HEK293 (cell line): ENCODE data around the gene RAB40C.

Experiments
- GLIS1 ChIP-seq: fragments of 450-650 bp; formaldehyde crosslinking; IDR thresholded peaks from 2 replicates; pipeline ENCODE4 v1.5.1; 2016; ENCODE audit warnings: missing biosample characterization, missing genetic modification characterization
- IKZF3 ChIP-seq: fragments of 450-650 bp; IDR thresholded peaks from 2 replicates; pipeline ENCODE4 v1.5.0; 2018; ENCODE audit warnings: missing biosample characterization, mild to moderate bottlenecking, missing genetic modification characterization, moderate library complexity
- KLF8 ChIP-seq: fragments of 450-650 bp; formaldehyde crosslinking; IDR thresholded peaks from 2 replicates; pipeline ENCODE4 v1.5.1; 2016; ENCODE audit warnings: missing biosample characterization, missing genetic modification characterization
- OVOL3 ChIP-seq: fragments of 450-650 bp; formaldehyde crosslinking; IDR thresholded peaks from 2 replicates; pipeline ENCODE4 v1.5.1; 2016; ENCODE audit warnings: missing biosample characterization, missing genetic modification characterization
- SP2 ChIP-seq: fragments of 450-650 bp; formaldehyde crosslinking; IDR thresholded peaks from 2 replicates; pipeline ENCODE4 v1.5.1; 2016; ENCODE audit warnings: missing biosample characterization, missing genetic modification characterization
- WT1 ChIP-seq: fragments of 450-650 bp; formaldehyde crosslinking; IDR thresholded peaks from 2 replicates; pipeline ENCODE4 v1.5.1; 2016; ENCODE audit warnings: missing biosample characterization, missing genetic modification characterization
- ZBTB8A ChIP-seq: fragments of 450-650 bp; formaldehyde crosslinking; IDR thresholded peaks from 2 replicates; pipeline ENCODE4 v1.5.1; 2016; ENCODE audit warnings: missing biosample characterization, missing genetic modification characterization
- ZEB2 ChIP-seq: fragments of 450-650 bp; formaldehyde crosslinking; IDR thresholded peaks from 2 replicates; pipeline ENCODE4 v1.5.1; 2016; ENCODE audit warnings: missing biosample characterization, missing genetic modification characterization
- ZFP69B ChIP-seq: fragments of 450-650 bp; formaldehyde crosslinking; IDR thresholded peaks from 2 replicates; pipeline ENCODE4 v1.5.1; 2016; ENCODE audit warnings: missing biosample characterization, missing genetic modification characterization
- ZNF10 ChIP-seq: fragments of 450-650 bp; formaldehyde crosslinking; IDR thresholded peaks from 2 replicates; pipeline ENCODE4 v1.5.1; 2017; ENCODE audit warnings: missing biosample characterization, missing genetic modification characterization
- ZNF155 ChIP-seq: fragments of 450-650 bp; formaldehyde crosslinking; IDR thresholded peaks from 2 replicates; pipeline ENCODE4 v1.5.1; 2016; ENCODE audit warnings: missing biosample characterization, missing genetic modification characterization
- ZNF174 ChIP-seq: fragments of 450-650 bp; formaldehyde crosslinking; IDR thresholded peaks from 2 replicates; pipeline ENCODE4 v1.5.0; 2017; ENCODE audit warnings: missing biosample characterization, mild to moderate bottlenecking, missing genetic modification characterization
- ZNF274 ChIP-seq, 2 experiments: fragments of 200-500 bp in 1 of 2; fragments of 450-650 bp in 1 of 2; sonication (Bioruptor generic) in 1 of 2; formaldehyde crosslinking in 1 of 2; IDR thresholded peaks; 2 replicates each; pipeline versions ENCODE4 v1.5.1 to v1.6.1; 2014 to 2016; ENCODE audit warnings: borderline replicate concordance in 1 of 2, inconsistent platforms in 1 of 2, low read length in 1 of 2, missing biosample characterization in 1 of 2, missing genetic modification characterization in 1 of 2
- ZNF335 ChIP-seq: fragments of 450-650 bp; formaldehyde crosslinking; conservative IDR thresholded peaks from 2 replicates; pipeline ENCODE4 v1.5.1; 2016; ENCODE audit warnings: missing biosample characterization, missing genetic modification characterization
- ZNF404 ChIP-seq: fragments of 450-650 bp; formaldehyde crosslinking; IDR thresholded peaks from 2 replicates; pipeline ENCODE4 v1.5.1; 2017; ENCODE audit warnings: missing biosample characterization, missing genetic modification characterization
- ZNF423 ChIP-seq: fragments of 450-650 bp; formaldehyde crosslinking; IDR thresholded peaks from 2 replicates; pipeline ENCODE4 v1.5.1; 2016; ENCODE audit warnings: missing biosample characterization, missing genetic modification characterization
- ZNF555 ChIP-seq: fragments of 450-650 bp; formaldehyde crosslinking; conservative IDR thresholded peaks from 2 replicates; pipeline ENCODE4 v1.5.1; 2017; ENCODE audit warnings: missing biosample characterization, mild to moderate bottlenecking, missing genetic modification characterization, inconsistent platforms
- ZNF558 ChIP-seq: fragments of 450-650 bp; formaldehyde crosslinking; IDR thresholded peaks from 2 replicates; pipeline ENCODE4 v1.5.1; 2016; ENCODE audit warnings: missing biosample characterization, missing genetic modification characterization
- ZNF596 ChIP-seq: fragments of 450-650 bp; IDR thresholded peaks from 2 replicates; pipeline ENCODE4 v1.5.0; 2018; ENCODE audit warnings: missing biosample characterization, mild to moderate bottlenecking, missing genetic modification characterization, moderate library complexity
- ZNF600 ChIP-seq: fragments of 450-650 bp; formaldehyde crosslinking; IDR thresholded peaks from 2 replicates; pipeline ENCODE4 v1.5.1; 2016; ENCODE audit warnings: missing biosample characterization, missing genetic modification characterization
- TF ChIP-seq, protein P1 (sequence below): sonication (generic); formaldehyde crosslinking; IDR thresholded peaks from 2 replicates; pipeline ENCODE4 v1.8.1; 2022; ENCODE audit warnings: mild to moderate bottlenecking, moderate library complexity, missing genetic modification reagents
- TF ChIP-seq, protein P2 (sequence below): fragments of 450-650 bp; formaldehyde crosslinking; IDR thresholded peaks from 2 replicates; pipeline ENCODE4 v1.5.1; 2016; ENCODE audit warnings: missing biosample characterization, missing genetic modification characterization
- TF ChIP-seq, protein P3 (sequence below): fragments of 450-650 bp; formaldehyde crosslinking; IDR thresholded peaks from 2 replicates; pipeline ENCODE4 v1.5.1; 2017; ENCODE audit warnings: missing biosample characterization, missing genetic modification characterization
- TF ChIP-seq, protein P4 (sequence below): fragments of 450-650 bp; formaldehyde crosslinking; IDR thresholded peaks from 2 replicates; pipeline ENCODE4 v1.5.1; 2016; ENCODE audit warnings: missing biosample characterization, missing genetic modification characterization
- TF ChIP-seq, protein P5 (sequence below): fragments of 450-650 bp; formaldehyde crosslinking; IDR thresholded peaks from 2 replicates; pipeline ENCODE4 v1.5.1; 2016; ENCODE audit warnings: missing biosample characterization, missing genetic modification characterization
- TF ChIP-seq, protein P6 (sequence below): fragments of 450-650 bp; formaldehyde crosslinking; IDR thresholded peaks from 2 replicates; pipeline ENCODE4 v1.5.1; 2016; ENCODE audit warnings: missing biosample characterization, missing genetic modification characterization
- TF ChIP-seq, protein P7 (sequence below): fragments of 450-650 bp; formaldehyde crosslinking; IDR thresholded peaks from 2 replicates; pipeline ENCODE4 v1.5.1; 2017; ENCODE audit warnings: missing biosample characterization, missing genetic modification characterization
- TF ChIP-seq, protein P8 (sequence below): fragments of 450-650 bp; formaldehyde crosslinking; IDR thresholded peaks from 2 replicates; pipeline ENCODE4 v1.5.1; 2016; ENCODE audit warnings: missing biosample characterization, missing genetic modification characterization

The RAB40C gene

DNA sequence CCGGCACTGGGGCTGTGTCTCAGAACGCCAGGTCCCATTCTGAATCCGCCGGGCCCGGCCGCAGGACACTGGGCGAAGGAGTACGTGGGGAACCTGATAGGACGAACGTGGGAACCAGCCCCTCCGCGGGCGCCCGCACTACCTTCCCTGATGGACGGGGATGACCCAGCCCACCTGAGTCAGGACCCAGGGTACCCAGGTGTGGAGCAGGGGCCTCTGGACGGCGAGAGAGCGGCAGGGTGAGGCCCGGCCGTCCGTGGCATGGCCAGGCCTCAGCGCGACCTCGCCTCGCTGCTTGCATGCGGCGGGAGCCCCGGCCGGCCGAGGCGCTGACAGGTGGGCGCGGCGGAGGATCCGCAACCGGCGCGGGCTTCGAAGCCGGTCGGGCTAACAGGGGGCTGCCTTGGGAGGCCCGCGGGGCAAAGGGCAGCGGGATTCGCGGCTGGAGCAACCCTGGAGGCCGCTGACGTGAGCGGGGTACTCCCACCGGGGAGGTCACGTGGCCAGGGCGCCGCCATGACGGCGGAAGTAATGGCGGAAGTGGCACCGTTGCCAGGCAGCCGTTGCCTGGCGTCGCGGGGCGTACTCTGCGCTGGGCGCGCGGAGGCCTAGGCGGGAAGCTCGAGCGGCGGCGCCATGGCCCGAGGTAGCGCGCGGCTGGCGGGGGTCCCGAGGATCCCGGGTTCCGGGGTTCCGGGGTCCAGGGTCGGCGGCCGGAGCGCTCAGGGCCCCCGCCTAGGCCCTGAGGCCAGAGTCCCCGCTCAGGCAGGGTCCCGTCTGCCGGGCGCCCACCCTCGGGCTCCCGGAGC is 59.1 kb downstream of the RAB40C start, which contains the start of gene WDR90 (continued):
- TF ChIP-seq ZNF600 (tag by site-specific recombination) = peak; percentile 67
- peak; percentile 35; the same call in 1 of the 2 replicates for TF ChIP-seq ZNF10 (tag by site-specific recombination)
- no peak for TF ChIP-seq ZNF174 (tag by site-specific recombination)
- TF ChIP-seq WT1 (tag by site-specific recombination) = peak; percentile 38; the same call in 1 of the 2 replicates
- TF ChIP-seq, protein P1, sequence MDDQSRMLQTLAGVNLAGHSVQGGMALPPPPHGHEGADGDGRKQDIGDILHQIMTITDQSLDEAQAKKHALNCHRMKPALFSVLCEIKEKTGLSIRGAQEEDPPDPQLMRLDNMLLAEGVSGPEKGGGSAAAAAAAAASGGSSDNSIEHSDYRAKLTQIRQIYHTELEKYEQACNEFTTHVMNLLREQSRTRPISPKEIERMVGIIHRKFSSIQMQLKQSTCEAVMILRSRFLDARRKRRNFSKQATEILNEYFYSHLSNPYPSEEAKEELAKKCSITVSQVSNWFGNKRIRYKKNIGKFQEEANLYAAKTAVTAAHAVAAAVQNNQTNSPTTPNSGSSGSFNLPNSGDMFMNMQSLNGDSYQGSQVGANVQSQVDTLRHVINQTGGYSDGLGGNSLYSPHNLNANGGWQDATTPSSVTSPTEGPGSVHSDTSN (CRISPR knock-in tag) = peak; percentile 68
- peak; percentile 79 for TF ChIP-seq ZNF335 (tag by site-specific recombination)
- peak; percentile 41 for TF ChIP-seq ZEB2 (tag by site-specific recombination)
- TF ChIP-seq, protein P2, sequence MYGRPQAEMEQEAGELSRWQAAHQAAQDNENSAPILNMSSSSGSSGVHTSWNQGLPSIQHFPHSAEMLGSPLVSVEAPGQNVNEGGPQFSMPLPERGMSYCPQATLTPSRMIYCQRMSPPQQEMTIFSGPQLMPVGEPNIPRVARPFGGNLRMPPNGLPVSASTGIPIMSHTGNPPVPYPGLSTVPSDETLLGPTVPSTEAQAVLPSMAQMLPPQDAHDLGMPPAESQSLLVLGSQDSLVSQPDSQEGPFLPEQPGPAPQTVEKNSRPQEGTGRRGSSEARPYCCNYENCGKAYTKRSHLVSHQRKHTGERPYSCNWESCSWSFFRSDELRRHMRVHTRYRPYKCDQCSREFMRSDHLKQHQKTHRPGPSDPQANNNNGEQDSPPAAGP (tag by site-specific recombination) = peak; percentile 23; the same call in 1 of the 2 replicates
- TF ChIP-seq, protein P3, sequence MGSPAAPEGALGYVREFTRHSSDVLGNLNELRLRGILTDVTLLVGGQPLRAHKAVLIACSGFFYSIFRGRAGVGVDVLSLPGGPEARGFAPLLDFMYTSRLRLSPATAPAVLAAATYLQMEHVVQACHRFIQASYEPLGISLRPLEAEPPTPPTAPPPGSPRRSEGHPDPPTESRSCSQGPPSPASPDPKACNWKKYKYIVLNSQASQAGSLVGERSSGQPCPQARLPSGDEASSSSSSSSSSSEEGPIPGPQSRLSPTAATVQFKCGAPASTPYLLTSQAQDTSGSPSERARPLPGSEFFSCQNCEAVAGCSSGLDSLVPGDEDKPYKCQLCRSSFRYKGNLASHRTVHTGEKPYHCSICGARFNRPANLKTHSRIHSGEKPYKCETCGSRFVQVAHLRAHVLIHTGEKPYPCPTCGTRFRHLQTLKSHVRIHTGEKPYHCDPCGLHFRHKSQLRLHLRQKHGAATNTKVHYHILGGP = no peak
- TF ChIP-seq ZNF423 (tag by site-specific recombination) = 0 out of 2 replicates have a peak, but pooled peaks have one; percentile 14
- TF ChIP-seq ZBTB8A (tag by site-specific recombination) = peak; percentile 94
- TF ChIP-seq ZNF555 (tag by site-specific recombination) = no peak
- TF ChIP-seq SP2 (tag by site-specific recombination) = peak; percentile 86
- TF ChIP-seq, protein P4, sequence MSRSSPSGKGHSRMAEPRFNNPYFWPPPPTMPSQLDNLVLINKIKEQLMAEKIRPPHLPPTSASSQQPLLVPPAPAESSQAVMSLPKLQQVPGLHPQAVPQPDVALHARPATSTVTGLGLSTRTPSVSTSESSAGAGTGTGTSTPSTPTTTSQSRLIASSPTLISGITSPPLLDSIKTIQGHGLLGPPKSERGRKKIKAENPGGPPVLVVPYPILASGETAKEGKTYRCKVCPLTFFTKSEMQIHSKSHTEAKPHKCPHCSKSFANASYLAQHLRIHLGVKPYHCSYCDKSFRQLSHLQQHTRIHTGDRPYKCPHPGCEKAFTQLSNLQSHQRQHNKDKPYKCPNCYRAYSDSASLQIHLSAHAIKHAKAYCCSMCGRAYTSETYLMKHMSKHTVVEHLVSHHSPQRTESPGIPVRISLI = no peak
- TF ChIP-seq ZNF596 (tag by site-specific recombination) = no peak
- TF ChIP-seq, protein P5, sequence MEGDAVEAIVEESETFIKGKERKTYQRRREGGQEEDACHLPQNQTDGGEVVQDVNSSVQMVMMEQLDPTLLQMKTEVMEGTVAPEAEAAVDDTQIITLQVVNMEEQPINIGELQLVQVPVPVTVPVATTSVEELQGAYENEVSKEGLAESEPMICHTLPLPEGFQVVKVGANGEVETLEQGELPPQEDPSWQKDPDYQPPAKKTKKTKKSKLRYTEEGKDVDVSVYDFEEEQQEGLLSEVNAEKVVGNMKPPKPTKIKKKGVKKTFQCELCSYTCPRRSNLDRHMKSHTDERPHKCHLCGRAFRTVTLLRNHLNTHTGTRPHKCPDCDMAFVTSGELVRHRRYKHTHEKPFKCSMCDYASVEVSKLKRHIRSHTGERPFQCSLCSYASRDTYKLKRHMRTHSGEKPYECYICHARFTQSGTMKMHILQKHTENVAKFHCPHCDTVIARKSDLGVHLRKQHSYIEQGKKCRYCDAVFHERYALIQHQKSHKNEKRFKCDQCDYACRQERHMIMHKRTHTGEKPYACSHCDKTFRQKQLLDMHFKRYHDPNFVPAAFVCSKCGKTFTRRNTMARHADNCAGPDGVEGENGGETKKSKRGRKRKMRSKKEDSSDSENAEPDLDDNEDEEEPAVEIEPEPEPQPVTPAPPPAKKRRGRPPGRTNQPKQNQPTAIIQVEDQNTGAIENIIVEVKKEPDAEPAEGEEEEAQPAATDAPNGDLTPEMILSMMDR (tag by site-specific recombination) = no peak
- TF ChIP-seq ZNF558 (tag by site-specific recombination) = no peak
- TF ChIP-seq ZNF155 = no peak
- TF ChIP-seq GLIS1 (tag by site-specific recombination) = peak; percentile 97
- TF ChIP-seq ZNF404 = no peak
- TF ChIP-seq, protein P6, sequence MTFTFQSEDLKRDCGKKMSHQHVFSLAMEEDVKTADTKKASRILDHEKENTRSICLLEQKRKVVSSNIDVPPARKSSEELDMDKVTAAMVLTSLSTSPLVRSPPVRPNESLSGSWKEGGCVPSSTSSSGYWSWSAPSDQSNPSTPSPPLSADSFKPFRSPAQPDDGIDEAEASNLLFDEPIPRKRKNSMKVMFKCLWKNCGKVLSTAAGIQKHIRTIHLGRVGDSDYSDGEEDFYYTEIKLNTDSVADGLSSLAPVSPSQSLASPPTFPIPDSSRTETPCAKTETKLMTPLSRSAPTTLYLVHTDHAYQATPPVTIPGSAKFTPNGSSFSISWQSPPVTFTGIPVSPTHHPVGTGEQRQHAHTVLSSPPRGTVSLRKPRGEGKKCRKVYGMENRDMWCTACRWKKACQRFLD (tag by site-specific recombination) = no peak
- 0 out of 2 replicates have a peak, but pooled peaks have one; percentile 22 for TF ChIP-seq OVOL3 (tag by site-specific recombination)
- TF ChIP-seq IKZF3 = peak; percentile 95
- TF ChIP-seq ZNF274 (IDR thresholded peaks at IDR 0.05; ENCODE audit: low read length) = no peak
- no peak for TF ChIP-seq ZNF274 (tag by site-specific recombination; IDR thresholded peaks at IDR 0.05; ENCODE audit: borderline replicate concordance)
- TF ChIP-seq KLF8 (tag by site-specific recombination) = peak; percentile 70; the same call in 1 of the 2 replicates
- TF ChIP-seq, protein P7, sequence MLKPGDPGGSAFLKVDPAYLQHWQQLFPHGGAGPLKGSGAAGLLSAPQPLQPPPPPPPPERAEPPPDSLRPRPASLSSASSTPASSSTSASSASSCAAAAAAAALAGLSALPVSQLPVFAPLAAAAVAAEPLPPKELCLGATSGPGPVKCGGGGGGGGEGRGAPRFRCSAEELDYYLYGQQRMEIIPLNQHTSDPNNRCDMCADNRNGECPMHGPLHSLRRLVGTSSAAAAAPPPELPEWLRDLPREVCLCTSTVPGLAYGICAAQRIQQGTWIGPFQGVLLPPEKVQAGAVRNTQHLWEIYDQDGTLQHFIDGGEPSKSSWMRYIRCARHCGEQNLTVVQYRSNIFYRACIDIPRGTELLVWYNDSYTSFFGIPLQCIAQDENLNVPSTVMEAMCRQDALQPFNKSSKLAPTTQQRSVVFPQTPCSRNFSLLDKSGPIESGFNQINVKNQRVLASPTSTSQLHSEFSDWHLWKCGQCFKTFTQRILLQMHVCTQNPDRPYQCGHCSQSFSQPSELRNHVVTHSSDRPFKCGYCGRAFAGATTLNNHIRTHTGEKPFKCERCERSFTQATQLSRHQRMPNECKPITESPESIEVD = no peak
- TF ChIP-seq, protein P8, sequence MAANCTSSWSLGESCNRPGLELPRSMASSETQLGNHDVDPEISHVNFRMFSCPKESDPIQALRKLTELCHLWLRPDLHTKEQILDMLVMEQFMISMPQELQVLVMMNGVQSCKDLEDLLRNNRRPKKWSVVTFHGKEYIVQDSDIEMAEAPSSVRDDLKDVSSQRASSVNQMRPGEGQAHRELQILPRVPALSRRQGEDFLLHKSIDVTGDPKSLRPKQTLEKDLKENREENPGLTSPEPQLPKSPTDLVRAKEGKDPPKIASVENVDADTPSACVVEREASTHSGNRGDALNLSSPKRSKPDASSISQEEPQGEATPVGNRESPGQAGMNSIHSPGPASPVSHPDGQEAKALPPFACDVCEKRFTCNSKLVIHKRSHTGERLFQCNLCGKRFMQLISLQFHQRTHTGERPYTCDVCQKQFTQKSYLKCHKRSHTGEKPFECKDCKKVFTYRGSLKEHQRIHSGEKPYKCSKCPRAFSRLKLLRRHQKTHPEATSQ (tag by site-specific recombination) = peak; percentile 64; the same call in 1 of the 2 replicates
- 0 out of 2 replicates have a peak, but pooled peaks have one; percentile 40 for TF ChIP-seq ZFP69B
